HG03060 (cell line): ENCODE data around the gene GATAD2B.
"Not testable (repeated sequence)": the region's sequence is repeated elsewhere in the genome, so short reads cannot be mapped to it uniquely, and the experiment has no call there.

Experiments used
- ATAC-seq: cut with Tn5 transposase; IDR thresholded peaks from one replicate; pipeline ENCODE4 v1.9.1; 2021; ENCODE audit warnings: low read depth, moderate number of reproducible peaks; ENCODE audit not compliant: unreplicated experiment

The GATAD2B gene

DNA sequence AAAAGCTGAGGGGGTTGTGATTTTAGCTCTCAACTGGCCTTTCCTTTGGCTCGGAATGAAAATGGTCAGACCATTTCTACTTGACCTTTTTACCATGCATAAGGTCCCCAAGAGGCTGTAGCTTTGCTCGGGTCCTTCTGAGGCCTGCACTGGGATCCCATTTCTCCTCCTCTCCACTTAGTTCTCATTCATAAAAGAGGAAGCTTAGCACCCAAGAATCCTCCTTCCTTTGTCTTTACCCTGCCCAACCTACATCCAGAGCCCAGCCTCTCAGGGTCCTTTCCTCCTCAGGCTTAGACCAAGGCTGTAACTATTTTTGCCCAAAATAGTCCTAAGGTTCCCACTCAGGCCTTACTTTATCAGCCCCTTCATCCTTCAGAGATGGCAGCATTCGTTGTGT, 153.6 kb downstream of the GATAD2B start:
- ATAC-seq = no peak

GRCh38 chr1:153768316-153769181, 154.2 kb downstream of the GATAD2B start:
- no peak for ATAC-seq

- ATAC-seq = no peak
These were observed 155.3 kb downstream of the GATAD2B start for GRCh38 chr1:153767519-153767918.

- ATAC-seq = not testable (repeated sequence)
These were observed 156.1 kb downstream of the GATAD2B start for GRCh38 chr1:153766663-153767062.

DNA sequence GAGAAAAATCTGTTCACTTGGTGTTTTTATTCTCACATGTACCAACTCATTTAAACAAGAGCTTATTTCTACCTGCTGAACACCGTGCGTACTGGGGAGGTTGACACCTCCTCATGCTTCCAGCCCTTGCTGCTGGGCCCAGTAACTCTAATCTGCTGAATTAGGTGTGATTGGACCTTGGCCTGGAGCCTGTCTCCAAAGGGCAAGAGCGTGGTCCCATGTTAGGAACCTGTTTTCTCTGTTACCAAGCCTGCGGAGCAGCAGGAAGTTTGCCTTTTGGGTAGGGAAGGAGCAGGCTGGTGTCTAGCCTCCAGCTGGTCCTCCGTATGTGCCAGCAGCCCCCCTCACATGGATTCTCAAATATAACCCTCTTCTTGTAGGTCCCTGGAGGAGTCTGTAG, 158.5 kb downstream of the GATAD2B start:
- ATAC-seq = no peak

DNA sequence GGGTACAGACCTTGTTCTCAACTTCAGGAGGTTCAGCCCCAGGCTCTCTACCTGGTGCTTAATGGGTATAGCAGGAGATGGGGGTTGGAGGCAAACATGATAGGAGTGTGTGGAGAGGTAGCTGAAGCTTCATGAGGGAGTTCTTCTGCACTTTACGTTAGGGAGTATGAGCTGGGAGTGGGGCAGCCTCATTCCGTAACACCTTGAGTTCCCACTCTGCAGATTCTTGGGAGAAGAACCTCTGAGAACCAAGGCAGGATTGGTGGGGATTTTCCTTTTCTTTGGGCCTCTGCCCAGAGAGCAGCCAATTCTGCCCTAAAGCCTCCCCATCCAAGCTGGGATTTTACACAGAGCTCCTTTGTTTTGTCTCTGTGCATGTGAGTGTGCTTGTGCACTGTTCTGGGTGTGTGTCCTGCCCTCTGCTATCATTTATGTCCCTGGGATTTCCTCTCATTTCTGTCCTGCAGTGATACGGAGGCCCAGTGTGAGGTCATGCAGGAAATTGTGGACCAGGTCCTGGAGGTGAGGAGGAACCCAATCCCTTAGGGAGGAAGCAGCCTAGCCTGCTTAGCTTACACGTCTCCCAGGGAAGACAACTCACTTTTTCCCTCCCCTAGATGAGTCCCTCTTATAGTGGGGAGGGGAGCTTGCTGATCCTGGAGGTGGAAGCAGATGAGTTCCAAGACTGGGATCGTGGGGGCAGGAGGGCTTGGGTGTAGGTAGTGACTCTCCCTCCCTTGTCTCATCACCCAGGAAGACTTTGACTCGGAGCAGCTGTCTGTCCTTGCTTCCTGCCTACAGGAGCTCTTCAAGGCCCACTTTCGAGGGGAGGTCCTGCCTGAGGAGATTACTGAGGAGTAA, 159.2 kb downstream of the GATAD2B start:
- ATAC-seq = no peak

DNA sequence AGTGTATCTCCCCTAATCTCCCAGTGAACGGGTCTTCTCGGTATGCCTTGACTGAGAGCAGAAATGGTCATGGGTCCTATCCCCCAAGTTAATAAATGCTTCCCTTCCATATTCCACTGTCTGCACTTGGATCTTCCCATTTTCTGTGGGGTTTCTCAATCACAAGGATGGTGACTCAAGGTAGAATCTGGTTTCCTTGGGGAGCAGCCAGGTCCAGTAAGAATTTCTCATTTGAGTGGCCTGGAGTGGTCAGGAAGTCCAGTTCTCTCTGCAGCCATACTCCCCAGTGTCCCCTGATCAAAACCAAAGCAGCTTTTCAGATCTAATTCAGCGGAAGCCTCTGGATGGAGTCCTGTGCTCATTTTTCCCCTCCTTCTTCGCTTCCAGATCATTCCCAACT, 162.3 kb downstream of the GATAD2B start:
- no peak for ATAC-seq
